HCT116 (cell line): ENCODE measurements around the gene ARL2BP. TPM values are rescaled to one million over a fixed set of nuclear protein-coding genes. Genes with fewer than 3 reads are reported as not detected.

Experiments
- ATAC-seq: fragments of 200-7000 bp; cut with Tn5 transposase; 2 replicates; pipeline ENCODE4 v1.9.1; 2020; ENCODE audit warnings: mild to moderate bottlenecking, moderate library complexity
- BruUV-seq: library from RNA; stranded (reverse); fragments of 400-500 nt; replicated peaks from 2 replicates; lab custom pipeline; 2021; lab: Mats Ljungman, UMichigan
- CTCF ChIA-PET: fragments of 300-600 bp; sonication (Branson Sonifier 250); formaldehyde crosslinking; loops from one replicate; lab custom pipeline; 2021; ENCODE audit warnings: antibody characterized with exemption; lab: Charles Lee
- POLR2A ChIA-PET: fragments of 300-600, 350-600 bp; sonication (Branson Sonifier 250); formaldehyde crosslinking; loops from one replicate; lab custom pipeline; 2021; ENCODE audit warnings: antibody characterized with exemption; lab: Charles Lee
- RAD21 ChIA-PET, 2 experiments: fragments of 300-600 bp; sonication (Branson Sonifier 250); formaldehyde crosslinking; loops; one replicate each; lab custom pipeline; 2023; ENCODE audit warnings: low total read pairs in 2 of 2; ENCODE audit not compliant: uncharacterized antibody in 2 of 2, unreplicated experiment in 2 of 2, low non-redundant PET in 1 of 2; lab: Charles Lee
- DNase-seq: peaks from one replicate; pipeline ENCODE4 v3.0.0-alpha.2; 2010; ENCODE audit warnings: low read depth, low spot score
- H2AFZ ChIP-seq: fragments of 200-600 bp; shearing (Covaris generic), sonication (generic); 2 replicates; pipeline ENCODE4 v1.6.1; 2017; ENCODE audit warnings: low read depth, mixed run types, mixed read lengths, antibody characterized with exemption, low read length; ENCODE audit not compliant: poor library complexity, severe bottlenecking
- H3K27ac ChIP-seq: 2 replicates; pipeline ENCODE4 v1.5.1; 2012; ENCODE audit warnings: low read depth, low read length
- H3K27me3 ChIP-seq: fragments of 200-600 bp; sonication (generic); 2 replicates; pipeline ENCODE4 v1.6.1; 2016; ENCODE audit warnings: mixed run types, low read length, mixed read lengths; ENCODE audit not compliant: insufficient read depth
- H3K36me3 ChIP-seq, 2 experiments: fragments of 200-500 bp in 1 of 2; fragments of 200-600 bp in 1 of 2; sonication (Bioruptor generic) in 1 of 2; sonication (generic) in 1 of 2; 2 replicates each; pipeline versions ENCODE4 v1.5.1 to v1.6.1; 2014 to 2016; ENCODE audit warnings: low read length in 2 of 2, inconsistent platforms in 1 of 2, mixed read lengths in 1 of 2, mixed run types in 1 of 2; ENCODE audit not compliant: insufficient read depth in 2 of 2, control insufficient read depth in 1 of 2
- H3K4me1 ChIP-seq, 2 experiments: fragments of 200-600 bp in 1 of 2; sonication (generic) in 1 of 2; 2 replicates each; pipeline versions ENCODE4 v1.5.1 to v1.6.1; 2012 to 2017; ENCODE audit warnings: low read length in 2 of 2, inconsistent platforms in 1 of 2, mild to moderate bottlenecking in 1 of 2, mixed read lengths in 1 of 2, mixed run types in 1 of 2, moderate library complexity in 1 of 2; ENCODE audit not compliant: insufficient read depth in 2 of 2, control insufficient read depth in 1 of 2
- H3K4me2 ChIP-seq: fragments of 200-600 bp; sonication (generic); 2 replicates; pipeline ENCODE4 v1.6.1; 2017; ENCODE audit warnings: mixed run types, low read length, mixed read lengths
- H3K4me3 ChIP-seq, 2 experiments: fragments of 200-600 bp in 1 of 2; sonication (generic) in 1 of 2; replicated peaks in 1 of 2; 2 replicates each; pipeline ENCODE4 v1.5.1; 2011 to 2016; ENCODE audit warnings: low read length in 2 of 2, control low read depth in 1 of 2, low read depth in 1 of 2, mild to moderate bottlenecking in 1 of 2, mixed read lengths in 1 of 2, mixed run types in 1 of 2
- H3K79me2 ChIP-seq: fragments of 200-600 bp; sonication (generic); 2 replicates; pipeline ENCODE4 v1.6.1; 2017; ENCODE audit warnings: mild to moderate bottlenecking, mixed run types, low read length, moderate library complexity, mixed read lengths; ENCODE audit not compliant: insufficient read depth
- H3K9ac ChIP-seq: fragments of 200-600 bp; sonication (generic); 2 replicates; pipeline ENCODE4 v1.6.1; 2016; ENCODE audit warnings: low read length, mixed read lengths
- H3K9me2 ChIP-seq: fragments of 200-600 bp; sonication (generic), shearing (Covaris generic); 2 replicates; pipeline ENCODE4 v1.6.1; 2017; ENCODE audit warnings: mixed run types, mild to moderate bottlenecking, moderate library complexity; ENCODE audit not compliant: insufficient read depth
- H3K9me3 ChIP-seq, 2 experiments: fragments of 200-500 bp in 1 of 2; fragments of 200-600 bp in 1 of 2; sonication (Bioruptor generic) in 1 of 2; sonication (generic) in 1 of 2; 2 replicates each; pipeline ENCODE4 v1.6.1; 2014 to 2017; ENCODE audit warnings: low read length in 2 of 2, mixed read lengths in 2 of 2, inconsistent platforms in 1 of 2, low read depth in 1 of 2, mild to moderate bottlenecking in 1 of 2, mixed run types in 1 of 2, moderate library complexity in 1 of 2; ENCODE audit not compliant: control insufficient read depth in 1 of 2, insufficient read depth in 1 of 2
- H4K20me1 ChIP-seq: fragments of 200-600 bp; sonication (generic), shearing (Covaris generic); 2 replicates; pipeline ENCODE4 v1.6.1; 2017; ENCODE audit warnings: mixed run types, mild to moderate bottlenecking, moderate library complexity; ENCODE audit not compliant: insufficient read depth
- EZH2 ChIP-seq: fragments of 200-600 bp; sonication (generic); IDR thresholded peaks from 2 replicates; pipeline ENCODE4 v1.6.1; 2017; ENCODE audit warnings: antibody characterized with exemption, mixed run types
- FOSL1 ChIP-seq: IDR thresholded peaks from 2 replicates; pipeline ENCODE4 v1.6.1; 2012; ENCODE audit warnings: low read depth
- JUND ChIP-seq: IDR thresholded peaks from 2 replicates; pipeline ENCODE4 v1.6.1; 2012
- REST ChIP-seq: IDR thresholded peaks from 2 replicates; pipeline ENCODE4 v1.6.1; 2012; ENCODE audit warnings: low read depth
- SIN3A ChIP-seq: IDR thresholded peaks from 2 replicates; pipeline ENCODE4 v1.6.1; 2012; ENCODE audit warnings: low read depth
- TCF7L2 ChIP-seq: IDR thresholded peaks from 2 replicates; pipeline ENCODE4 v1.7.0; 2011; ENCODE audit warnings: borderline replicate concordance, inconsistent platforms; ENCODE audit not compliant: insufficient read depth, insufficient read length; ENCODE audit errors: extremely low read depth
- ZFX ChIP-seq: fragments of 450-650 bp; IDR thresholded peaks from 2 replicates; pipeline ENCODE4 v1.6.1; 2017
- intact Hi-C: fragments of 100-400 bp; cut with micrococcal nuclease; formaldehyde crosslinking; loops from 2 replicates; pipeline ENCODE4 v1.10.0; 2022
- total RNA-seq: library from RNA; stranded (reverse); gene quantifications from one replicate; pipeline ENCODE4 v1.2.1, GENCODE V29; 2021; ENCODE audit not compliant: unreplicated experiment

The ARL2BP gene
- total RNA-seq, 1 experiment from 2014 or later: 28.8 TPM

- Histone ChIP-seq H4K20me1 (no peaks in the 10 kb centered on the region), H2AFZ (no peak overlapping the region), H3K4me1 (peaks cover 0 to 8% of the 10 kb centered on the region in 2 experiments; a peak in 2 of 4 replicates), H3K27me3 (no peaks in the 10 kb centered on the region), H3K9ac (no peak overlapping the region), H3K4me2 (no peak overlapping the region), H3K9me3 (no peaks in the 10 kb centered on the region), H3K9me2 (no peaks in the 10 kb centered on the region), H3K36me3 (no peaks in the 10 kb centered on the region), H3K79me2 (no peaks in the 10 kb centered on the region), H3K27ac (no peak overlapping the region), H3K4me3 (no peak overlapping the region)
- ChIA-PET CTCF (no interaction called here), RAD21 (no interaction called here), POLR2A (no interaction called here)
- ATAC-seq (no peak), DNase-seq (no peak)
- TF ChIP-seq TCF7L2: no peak
- no peak for TF ChIP-seq FOSL1
- no peak for TF ChIP-seq ZFX
- TF ChIP-seq JUND: no peak
- no peak for TF ChIP-seq SIN3A
- TF ChIP-seq EZH2: no peak
- no peak for TF ChIP-seq REST
- intact Hi-C loops: no loop called here
- BruUV-seq: no TSS peak
Observed at GRCh38 chr16:57264950-57265371, 19.9 kb downstream of the ARL2BP start.
